Activated CD4-positive, alpha-beta memory T cell treated with anti-CD3 and anti-CD28 coated beads, Interleukin-2, amount 10 ng/mL, durations not matched to agents 7 days and 5 days (primary cell): ENCODE results near the gene EEF1E1. TPM values are rescaled to one million over a fixed set of nuclear protein-coding genes. Genes with fewer than 3 reads are reported as not detected.

ENCODE experiments used
- CTCF ChIA-PET: fragments of 350-600 bp; sonication (Branson Sonifier 250); formaldehyde crosslinking; loops from one replicate; lab custom pipeline; 2021; ENCODE audit warnings: antibody characterized with exemption, inconsistent platforms; lab: Charles Lee
- POLR2A ChIA-PET: fragments of 350-600 bp; sonication (Branson Sonifier 250); formaldehyde crosslinking; loops from one replicate; lab custom pipeline; 2021; ENCODE audit warnings: antibody characterized with exemption; lab: Charles Lee
- DNase-seq: peaks from one replicate; pipeline ENCODE4 v3.0.0-alpha.2; 2020
- H3K27ac Mint-ChIP-seq: one replicate; pipeline ENCODE4 v1.8.0; 2021; ENCODE audit warnings: mild to moderate bottlenecking, mixed read lengths
- H3K27me3 Mint-ChIP-seq: one replicate; pipeline ENCODE4 v1.8.0; 2021; ENCODE audit warnings: mixed read lengths
- H3K36me3 Mint-ChIP-seq: one replicate; pipeline ENCODE4 v1.8.0; 2021; ENCODE audit warnings: low read depth, mixed read lengths
- H3K4me1 Mint-ChIP-seq: one replicate; pipeline ENCODE4 v1.8.0; 2021; ENCODE audit warnings: mixed read lengths
- H3K4me3 Mint-ChIP-seq: one replicate; pipeline ENCODE4 v1.8.0; 2021; ENCODE audit warnings: mild to moderate bottlenecking, mixed read lengths
- H3K9me3 Mint-ChIP-seq: one replicate; pipeline ENCODE4 v1.8.0; 2021; ENCODE audit warnings: mixed read lengths
- total RNA-seq, 2 experiments: library from RNA; stranded (reverse); gene quantifications; one replicate each; pipeline ENCODE4 v1.2.3, GENCODE V29; 2021

Gene EEF1E1
- total RNA-seq, 2 experiments from 2014 or later: 29.8 to 30.0 TPM

DNA sequence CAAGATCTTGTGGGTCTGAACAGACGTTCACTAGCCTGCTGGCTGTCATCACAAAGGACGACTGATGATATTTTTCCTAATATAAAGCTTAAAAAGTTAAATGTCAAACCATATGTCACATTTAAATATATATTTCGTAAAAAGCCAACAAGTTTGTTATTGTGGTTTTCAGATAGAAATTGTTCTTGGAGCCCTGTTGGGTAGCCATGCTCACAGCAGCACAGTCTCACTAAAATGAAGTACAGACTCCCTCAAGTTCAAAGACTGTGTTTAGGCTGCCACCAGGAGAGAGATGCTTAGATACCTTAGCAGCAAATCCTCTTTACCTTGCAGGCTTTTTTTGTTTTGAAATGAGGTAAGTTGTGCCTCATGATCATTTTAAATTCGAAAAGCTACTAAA, 17.8 kb downstream of the EEF1E1 start:
- ChIA-PET CTCF (interaction anchor here (0.9 to 1.1 kb wide), 2 partner anchors 20 to 27 kb away, joined by 3 read pairs; partner anchors contain the start of gene BLOC1S5), POLR2A (interaction anchor here (3.4 kb wide), 1 partner anchor 17 kb away, joined by 15 read pairs; the partner anchor contains the start of gene EEF1E1)
- H3K9me3 Mint-ChIP-seq: peaks cover 3% of the 10 kb centered on the region
- peaks cover 28% of the 10 kb centered on the region for H3K4me1 Mint-ChIP-seq
- no peak overlapping the region for H3K27ac Mint-ChIP-seq
- peaks cover 52% of the 10 kb centered on the region for H3K36me3 Mint-ChIP-seq
- no peak for DNase-seq
- no peak overlapping the region for H3K4me3 Mint-ChIP-seq
- no peaks in the 10 kb centered on the region for H3K27me3 Mint-ChIP-seq

DNA sequence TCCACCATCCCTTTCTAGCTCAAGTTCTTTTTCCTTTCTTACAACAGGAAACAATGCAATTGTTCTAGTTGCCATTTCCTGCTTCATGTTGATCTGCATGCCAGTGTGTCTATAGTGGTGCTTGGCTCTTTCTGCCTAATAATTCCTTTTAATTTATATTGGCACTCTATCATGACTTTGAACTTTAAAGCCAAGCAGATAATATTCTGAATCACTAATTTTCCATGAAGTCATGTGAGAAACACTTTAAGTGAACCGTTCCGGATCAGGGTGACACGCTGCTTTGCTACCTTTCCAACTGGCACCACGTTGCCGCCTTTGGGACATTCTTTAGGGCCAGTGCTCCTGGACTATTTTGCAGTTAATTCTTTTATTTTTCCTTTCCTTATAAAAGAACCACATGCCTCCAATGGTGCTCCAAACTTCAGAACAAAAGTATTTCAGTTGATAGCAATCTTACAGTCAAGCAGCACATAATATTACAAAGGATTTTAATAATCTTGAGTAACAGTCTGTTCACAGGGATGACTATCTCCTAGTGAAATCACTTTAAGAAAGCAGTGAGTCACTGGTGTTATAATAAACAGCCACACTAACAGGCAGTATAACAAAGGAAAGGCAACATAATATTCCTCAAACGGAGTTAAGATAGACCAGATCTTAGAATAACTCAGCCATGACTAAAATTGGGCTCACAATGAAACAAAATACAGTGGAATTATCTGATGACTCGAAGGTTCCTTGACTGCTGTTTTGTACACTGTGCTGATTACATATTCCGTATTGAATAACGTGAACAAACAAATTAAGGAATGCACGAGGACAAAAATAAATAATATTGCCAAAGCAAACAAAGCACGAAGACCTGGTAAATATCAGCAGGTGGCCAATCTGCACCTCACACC, 19.1 kb downstream of the EEF1E1 start:
- Mint-ChIP-seq H3K27me3 (no peaks in the 10 kb centered on the region), H3K4me3 (no peak overlapping the region), H3K9me3 (no peaks in the 10 kb centered on the region), H3K27ac (no peak overlapping the region), H3K4me1 (peaks cover 28% of the 10 kb centered on the region), H3K36me3 (peaks cover 42% of the 10 kb centered on the region)
- POLR2A ChIA-PET: no interaction called here
- CTCF ChIA-PET: no interaction called here
- DNase-seq: no peak

DNA sequence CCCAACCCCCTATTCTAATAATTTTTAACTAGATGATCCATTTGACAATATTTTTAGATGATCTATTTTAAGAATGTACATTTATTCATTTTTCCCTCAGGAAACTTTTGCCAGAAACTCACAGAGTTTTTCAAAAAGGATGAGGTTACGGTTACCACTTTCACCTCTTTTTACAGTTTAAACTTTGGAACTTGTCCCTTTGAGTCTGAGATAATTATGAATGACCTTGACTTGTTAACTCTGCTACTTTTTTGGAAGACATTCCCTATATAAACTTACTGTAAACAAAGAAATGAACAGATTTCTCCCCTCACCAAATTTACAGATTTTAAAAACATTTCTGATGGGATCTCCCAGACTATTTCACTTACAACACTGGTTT, 19.8 kb downstream of the EEF1E1 start:
- ChIA-PET POLR2A (no interaction called here), CTCF (interaction anchor here (0.6 kb wide), 1 partner anchor 578 kb away, joined by 3 read pairs; no protein-coding TSS in a partner anchor)
- no peak for DNase-seq
- Mint-ChIP-seq H3K9me3 (no peaks in the 10 kb centered on the region), H3K4me3 (no peak overlapping the region), H3K27me3 (no peaks in the 10 kb centered on the region), H3K27ac (no peak overlapping the region), H3K36me3 (peaks cover 38% of the 10 kb centered on the region), H3K4me1 (peaks cover 25% of the 10 kb centered on the region)

DNA sequence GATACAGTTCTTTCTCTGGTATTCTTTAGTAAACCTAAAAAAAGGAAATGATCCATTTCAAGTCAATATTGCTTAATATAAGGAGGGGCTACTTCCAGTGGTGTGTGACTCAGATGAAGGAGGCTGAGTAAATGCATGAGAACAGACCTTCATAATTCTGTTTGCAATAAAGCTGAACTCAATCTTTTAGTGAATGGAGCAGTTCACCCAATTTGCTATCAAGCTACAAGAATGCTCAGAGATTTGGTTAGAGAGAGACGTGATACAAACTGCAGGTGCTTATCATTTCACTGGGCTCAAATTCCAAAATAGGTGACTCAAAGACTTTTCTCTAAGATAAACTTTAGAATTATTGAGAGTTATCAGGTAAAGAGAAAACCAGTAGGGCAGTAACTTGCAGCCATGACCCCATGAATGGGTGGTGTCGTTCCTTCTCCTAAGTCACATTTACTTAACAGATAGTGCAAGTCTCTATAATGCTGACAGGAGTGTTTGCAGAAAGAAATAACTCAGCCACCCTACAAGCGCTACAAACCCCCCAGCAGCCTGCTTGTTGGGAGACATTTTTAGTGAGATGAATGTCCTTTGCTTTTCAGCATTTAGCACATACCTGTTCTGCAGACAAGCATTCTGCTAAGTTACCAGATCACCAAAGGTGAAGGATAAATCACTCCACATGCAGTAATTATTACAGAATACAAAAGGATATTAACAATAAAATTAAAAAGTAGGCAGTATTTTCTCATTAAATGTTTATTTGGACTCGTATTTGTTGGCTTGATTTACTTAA, 21.8 kb downstream of the EEF1E1 start:
- DNase-seq: no peak
- no peaks in the 10 kb centered on the region for H3K9me3 Mint-ChIP-seq
- POLR2A ChIA-PET: no interaction called here
- no peak overlapping the region for H3K27ac Mint-ChIP-seq
- H3K27me3 Mint-ChIP-seq: no peaks in the 10 kb centered on the region
- peaks cover 17% of the 10 kb centered on the region for H3K4me1 Mint-ChIP-seq
- CTCF ChIA-PET: no interaction called here
- H3K4me3 Mint-ChIP-seq: no peak overlapping the region
- peaks cover 22% of the 10 kb centered on the region for H3K36me3 Mint-ChIP-seq

DNA sequence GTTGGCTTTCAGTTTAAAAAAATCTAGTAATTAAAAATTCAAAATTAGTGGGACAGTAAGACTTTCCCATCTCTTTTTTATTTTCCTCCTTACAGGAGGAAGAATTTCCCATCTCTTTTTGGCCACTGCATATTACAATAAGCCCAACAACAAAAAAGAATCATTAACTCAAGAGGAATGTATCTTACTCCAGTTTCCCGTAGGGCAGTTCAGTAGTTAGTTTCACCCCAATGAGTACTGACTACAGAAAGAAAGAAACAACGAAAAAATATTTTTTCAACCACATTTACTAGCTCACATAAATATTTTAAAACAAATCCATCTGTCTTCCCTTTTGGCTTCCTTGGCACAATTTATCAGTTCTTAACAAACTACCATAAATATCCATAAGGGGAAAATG, 23.2 kb downstream of the EEF1E1 start:
- Mint-ChIP-seq H3K4me3 (no peak overlapping the region), H3K27me3 (no peaks in the 10 kb centered on the region), H3K27ac (no peak overlapping the region), H3K9me3 (no peaks in the 10 kb centered on the region), H3K4me1 (peaks cover 17% of the 10 kb centered on the region), H3K36me3 (peaks cover 22% of the 10 kb centered on the region)
- ChIA-PET POLR2A (no interaction called here), CTCF (no interaction called here)
- DNase-seq: no peak

DNA sequence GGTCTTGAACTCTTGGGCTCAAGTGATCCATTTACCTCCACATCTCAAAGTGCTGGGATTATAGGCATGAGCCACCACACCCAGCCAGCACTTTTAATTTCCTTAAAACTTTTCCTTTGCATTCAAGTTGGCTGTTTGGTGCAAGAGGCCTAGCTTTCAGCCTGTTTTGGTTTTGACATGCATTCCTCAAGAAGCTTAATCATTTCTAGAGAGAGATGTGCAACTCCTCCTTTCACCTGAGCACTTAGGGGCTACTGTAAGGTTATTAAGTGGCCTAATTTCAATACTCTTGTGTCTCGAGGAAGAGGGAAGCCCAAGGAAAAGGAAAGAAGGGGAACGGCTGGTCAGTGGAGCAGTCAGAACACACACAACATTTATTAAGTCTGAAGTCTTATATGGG, 24.4 kb downstream of the EEF1E1 start:
- peaks cover 13% of the 10 kb centered on the region for H3K4me1 Mint-ChIP-seq
- H3K36me3 Mint-ChIP-seq: peaks cover 17% of the 10 kb centered on the region
- CTCF ChIA-PET: no interaction called here
- POLR2A ChIA-PET: no interaction called here
- no peak for DNase-seq
- no peak overlapping the region for H3K27ac Mint-ChIP-seq
- H3K9me3 Mint-ChIP-seq: no peaks in the 10 kb centered on the region
- H3K4me3 Mint-ChIP-seq: no peak overlapping the region
- H3K27me3 Mint-ChIP-seq: no peaks in the 10 kb centered on the region

DNA sequence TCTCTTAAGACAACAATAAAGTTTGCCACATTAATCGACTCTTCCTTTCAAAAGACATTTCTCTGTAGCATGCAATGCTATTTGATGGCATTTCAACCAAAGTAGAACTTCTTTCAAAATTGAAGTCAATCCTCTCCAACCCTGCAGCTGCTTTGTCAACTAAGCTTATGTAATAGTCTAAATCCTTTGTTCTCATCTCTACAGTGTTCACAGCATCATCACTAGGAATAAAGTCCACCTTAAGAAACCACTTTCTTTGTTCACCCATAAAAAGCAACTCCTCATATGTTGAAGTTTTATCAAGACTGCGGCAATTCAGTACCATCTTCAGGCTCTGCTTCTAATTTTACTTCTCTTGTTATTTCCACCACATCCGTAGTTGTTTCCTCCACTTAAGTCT, 26.6 kb downstream of the EEF1E1 start:
- no peak overlapping the region for H3K27ac Mint-ChIP-seq
- CTCF ChIA-PET: no interaction called here
- no peak for DNase-seq
- no peak overlapping the region for H3K4me3 Mint-ChIP-seq
- H3K4me1 Mint-ChIP-seq: peaks cover 6% of the 10 kb centered on the region
- POLR2A ChIA-PET: no interaction called here
- H3K27me3 Mint-ChIP-seq: no peaks in the 10 kb centered on the region
- H3K36me3 Mint-ChIP-seq: peaks cover 10% of the 10 kb centered on the region
- H3K9me3 Mint-ChIP-seq: no peaks in the 10 kb centered on the region

DNA sequence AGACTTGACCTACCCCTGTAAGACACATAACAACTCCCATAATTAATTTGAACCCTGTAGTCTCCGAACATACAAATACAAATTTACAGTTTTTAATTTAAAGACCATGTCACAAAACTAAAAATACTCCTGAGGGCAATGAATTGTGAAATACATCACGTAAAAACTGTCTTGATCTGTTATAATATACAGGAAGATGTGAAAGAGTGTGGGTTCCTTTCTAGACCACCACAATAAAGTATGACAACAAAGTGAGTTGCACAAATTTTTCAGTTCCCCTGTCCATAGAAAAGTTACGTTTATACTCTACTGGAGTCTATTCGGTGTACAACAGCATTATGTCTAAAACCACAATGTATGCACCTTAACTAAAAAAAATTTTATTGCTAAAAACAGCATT, 27.2 kb downstream of the EEF1E1 start:
- Mint-ChIP-seq H3K27me3 (no peaks in the 10 kb centered on the region), H3K4me3 (no peak overlapping the region), H3K36me3 (peaks cover 10% of the 10 kb centered on the region), H3K27ac (no peak overlapping the region), H3K9me3 (no peaks in the 10 kb centered on the region), H3K4me1 (peaks cover 4% of the 10 kb centered on the region)
- ChIA-PET POLR2A (no interaction called here), CTCF (no interaction called here)
- no peak for DNase-seq

DNA sequence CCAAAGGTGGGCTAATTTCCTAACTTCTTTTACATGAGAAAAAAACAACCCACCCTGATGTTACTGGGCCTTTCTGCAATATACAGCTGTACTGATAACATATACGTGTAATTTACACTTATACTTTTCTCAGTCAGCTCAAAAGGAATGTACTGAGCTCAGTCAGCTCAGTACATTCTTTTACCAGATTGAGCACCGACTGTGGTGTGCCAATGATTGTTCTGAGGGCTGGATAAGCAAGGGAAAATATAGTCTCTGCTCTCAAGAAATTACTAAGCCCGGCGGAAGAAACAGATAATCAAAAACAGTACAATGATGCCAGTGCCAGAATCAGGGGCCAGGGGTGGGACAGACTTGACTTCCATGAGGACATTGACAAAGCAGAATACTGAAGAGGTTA, 28.1 kb downstream of the EEF1E1 start:
- no peaks in the 10 kb centered on the region for H3K9me3 Mint-ChIP-seq
- POLR2A ChIA-PET: interaction anchor here (1.4 kb wide), 1 partner anchor 9 kb away, joined by 6 read pairs; the partner anchor contains the start of gene BLOC1S5
- no peak overlapping the region for H3K4me3 Mint-ChIP-seq
- no peaks in the 10 kb centered on the region for H3K27me3 Mint-ChIP-seq
- DNase-seq: no peak
- peaks cover 6% of the 10 kb centered on the region for H3K36me3 Mint-ChIP-seq
- CTCF ChIA-PET: interaction anchor here (1.5 kb wide), 1 partner anchor 10 kb away, joined by 6 read pairs; the partner anchor contains the start of gene BLOC1S5
- no peaks in the 10 kb centered on the region for H3K4me1 Mint-ChIP-seq
- no peak overlapping the region for H3K27ac Mint-ChIP-seq

DNA sequence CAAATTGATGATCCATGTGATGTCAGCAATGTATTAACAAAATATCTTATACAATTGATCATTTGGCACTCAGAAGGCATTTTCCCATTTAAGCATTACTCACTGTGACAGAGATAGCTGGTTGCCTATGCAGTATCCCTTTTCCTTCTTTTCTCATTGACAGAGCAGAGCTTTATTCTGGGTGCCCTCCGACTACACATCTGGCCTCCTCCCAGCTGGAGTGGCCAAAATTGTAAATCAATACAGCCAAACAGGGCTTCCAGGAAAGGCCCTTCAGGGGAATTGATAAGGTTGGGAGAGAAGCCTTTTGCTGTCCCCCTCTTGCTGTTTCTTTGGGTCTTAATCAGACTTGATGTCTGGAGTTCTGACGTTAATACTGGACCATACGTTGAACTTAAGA, 28.6 kb downstream of the EEF1E1 start:
- no peak overlapping the region for H3K4me3 Mint-ChIP-seq
- no peak overlapping the region for H3K27ac Mint-ChIP-seq
- ChIA-PET POLR2A (interaction anchor here (1.4 kb wide), 1 partner anchor 9 kb away, joined by 6 read pairs; the partner anchor contains the start of gene BLOC1S5), CTCF (interaction anchor here (1.5 kb wide), 1 partner anchor 9 kb away, joined by 6 read pairs; the partner anchor contains the start of gene BLOC1S5)
- peaks cover 6% of the 10 kb centered on the region for H3K36me3 Mint-ChIP-seq
- no peaks in the 10 kb centered on the region for H3K27me3 Mint-ChIP-seq
- H3K4me1 Mint-ChIP-seq: no peaks in the 10 kb centered on the region
- H3K9me3 Mint-ChIP-seq: no peaks in the 10 kb centered on the region
- DNase-seq: no peak

DNA sequence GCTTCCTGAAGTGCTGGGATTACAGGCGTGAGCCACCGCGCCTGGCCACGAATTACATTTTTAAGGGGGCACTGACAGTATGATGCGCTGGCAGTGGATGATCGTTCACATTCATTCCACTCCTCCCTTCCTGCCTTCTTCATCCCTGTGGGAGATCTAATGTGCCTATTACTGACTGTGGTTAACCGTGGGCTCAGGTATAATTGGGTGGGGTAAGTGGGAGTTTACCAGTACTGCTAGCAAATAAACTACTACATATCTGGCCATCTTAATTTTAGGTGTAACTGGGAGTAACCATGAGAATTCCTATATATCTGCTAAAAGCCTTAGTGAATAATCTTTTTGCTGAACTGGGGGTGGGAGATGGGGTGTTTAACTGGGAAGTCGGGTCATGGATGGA, 31.6 kb downstream of the EEF1E1 start:
- Mint-ChIP-seq H3K4me3 (no peak overlapping the region), H3K4me1 (peaks cover 14% of the 10 kb centered on the region), H3K27ac (no peak overlapping the region), H3K27me3 (no peaks in the 10 kb centered on the region), H3K36me3 (no peaks in the 10 kb centered on the region), H3K9me3 (no peaks in the 10 kb centered on the region)
- no peak for DNase-seq
- ChIA-PET CTCF (interaction anchor here (2.8 kb wide), 1 partner anchor 148 kb away, joined by 6 read pairs; no protein-coding TSS in a partner anchor), POLR2A (interaction anchor here (1.0 kb wide), 1 partner anchor 32 kb away, joined by 9 read pairs; the partner anchor contains the start of gene EEF1E1)

DNA sequence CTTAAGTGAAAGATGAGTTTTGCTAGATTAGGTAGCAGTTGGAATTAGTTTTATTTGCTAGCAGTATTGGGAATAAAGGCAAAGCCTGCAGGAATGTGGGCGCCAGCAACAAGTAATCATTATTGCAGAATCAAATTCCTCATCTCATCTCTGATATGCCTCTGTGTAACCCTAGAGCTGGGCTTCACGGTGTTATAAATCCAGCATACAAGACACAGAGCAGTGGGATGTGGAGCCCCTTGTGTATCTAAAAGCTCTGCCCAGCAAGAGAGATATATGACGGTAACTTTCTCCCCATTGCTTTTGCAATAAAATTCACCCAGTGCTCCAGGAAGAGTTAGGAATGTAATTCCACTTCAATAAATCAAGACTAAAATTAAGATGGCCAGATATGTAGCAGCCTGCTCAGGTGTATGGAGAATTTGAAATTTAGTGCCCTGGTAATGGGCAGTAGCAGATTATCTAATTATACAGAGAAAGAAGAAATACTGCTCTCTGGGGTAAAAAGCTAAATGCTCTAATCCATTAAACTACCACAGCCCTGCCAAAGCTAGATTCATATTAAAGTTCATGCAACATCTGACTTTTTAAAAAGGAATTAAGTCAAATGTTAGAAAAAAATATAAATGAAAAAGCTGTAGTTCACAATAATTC, 32.6 kb downstream of the EEF1E1 start:
- CTCF ChIA-PET: interaction anchor here (1.0 to 2.8 kb wide), 2 partner anchors 10 to 149 kb away, joined by 5 to 6 read pairs; no protein-coding TSS in a partner anchor
- H3K27ac Mint-ChIP-seq: no peak overlapping the region
- H3K27me3 Mint-ChIP-seq: no peaks in the 10 kb centered on the region
- no peaks in the 10 kb centered on the region for H3K9me3 Mint-ChIP-seq
- POLR2A ChIA-PET: interaction anchor here (0.6 to 1.0 kb wide), 2 partner anchors 32 to 137 kb away, joined by 3 to 9 read pairs; partner anchors contain the start of gene EEF1E1
- no peak overlapping the region for H3K4me3 Mint-ChIP-seq
- DNase-seq: no peak
- H3K36me3 Mint-ChIP-seq: no peaks in the 10 kb centered on the region
- peaks cover 24% of the 10 kb centered on the region for H3K4me1 Mint-ChIP-seq
